Measurements from ENCODE around the gene NREP. TPM values are rescaled to one million over a fixed set of nuclear protein-coding genes. Genes with fewer than 3 reads are reported as not detected.

NREP gene
- total RNA-seq, 1 experiment from 2014 or later, result 2.3 TPM

DNA sequence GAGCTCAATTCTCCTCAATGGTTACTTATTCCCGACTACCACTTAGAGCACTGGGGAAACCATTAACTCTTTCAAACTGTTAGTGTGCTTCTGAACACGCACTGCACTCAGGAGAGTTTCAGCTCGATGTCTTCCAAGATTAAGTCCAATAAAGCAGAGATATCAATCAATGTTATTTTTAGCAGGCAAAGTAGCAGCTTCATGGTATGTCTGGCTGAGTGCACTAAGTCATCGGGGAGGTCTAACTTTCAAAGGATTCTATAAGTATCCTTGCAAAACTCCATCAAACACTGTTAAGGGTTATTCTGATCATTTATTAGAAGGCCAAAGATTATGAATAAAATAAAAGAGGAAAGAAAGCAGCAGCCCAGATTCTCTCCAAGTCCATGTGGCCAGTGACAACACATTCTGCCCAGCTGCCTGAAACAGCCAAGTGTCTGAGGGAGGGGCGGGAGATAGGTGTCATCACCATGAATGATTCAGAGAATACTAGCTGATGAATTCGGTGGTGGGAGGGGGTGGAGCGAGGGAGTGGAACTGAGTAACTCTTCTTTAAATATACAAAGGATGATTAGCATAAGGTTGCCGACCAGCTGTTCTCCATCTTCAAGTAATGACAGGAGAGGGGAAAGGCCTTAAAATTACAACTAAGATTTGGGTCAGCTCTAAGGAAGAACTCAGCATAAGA lies 21.3 kb downstream of the NREP start:
- Mint-ChIP-seq H3K4me1 (ENCODE audit: low read depth, unreplicated experiment) (no peaks in the 10 kb centered on the region), H3K27ac (ENCODE audit: unreplicated experiment) (no peak overlapping the region), H3K9me3 (ENCODE audit: unreplicated experiment) (no peaks in the 10 kb centered on the region)

DNA sequence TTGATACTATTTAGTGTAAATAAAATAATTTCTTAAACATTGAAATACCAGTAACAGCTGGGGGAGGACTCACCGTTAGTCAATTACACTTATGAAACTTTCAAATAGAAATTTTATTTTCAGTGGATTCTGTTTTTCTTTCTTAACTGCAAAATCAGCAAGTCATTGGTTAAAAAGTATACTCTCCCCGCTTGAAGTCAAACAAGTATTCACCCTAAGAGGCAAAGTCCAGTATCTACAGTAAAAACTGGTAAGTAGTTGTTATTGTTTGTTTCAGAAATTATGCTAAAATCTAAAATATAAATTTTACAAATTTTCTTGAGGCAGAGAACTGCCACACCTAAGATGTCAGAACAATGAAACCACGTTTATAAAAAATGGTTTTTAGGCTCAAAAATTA lies 22.4 kb downstream of the NREP start:
- BruUV-seq (replicated peaks), result no TSS peak
- CTCF ChIA-PET, result no interaction called here
- DNase-seq, result no peak
- Mint-ChIP-seq H3K4me1 (ENCODE audit: low read depth, unreplicated experiment) (no peaks in the 10 kb centered on the region), H3K9me3 (ENCODE audit: unreplicated experiment) (no peaks in the 10 kb centered on the region), H3K27ac (ENCODE audit: unreplicated experiment) (no peak overlapping the region), H3K4me3 (ENCODE audit: unreplicated experiment) (no peak overlapping the region), H3K27me3 (ENCODE audit: insufficient read depth, unreplicated experiment) (no peaks in the 10 kb centered on the region), H3K36me3 (ENCODE audit: insufficient read depth, unreplicated experiment) (no peaks in the 10 kb centered on the region)
- H3K36me3 ChIP-seq (ENCODE audit: control insufficient read depth, insufficient read depth, low read length), result no peaks in the 10 kb centered on the region
- TF ChIP-seq, protein P1, sequence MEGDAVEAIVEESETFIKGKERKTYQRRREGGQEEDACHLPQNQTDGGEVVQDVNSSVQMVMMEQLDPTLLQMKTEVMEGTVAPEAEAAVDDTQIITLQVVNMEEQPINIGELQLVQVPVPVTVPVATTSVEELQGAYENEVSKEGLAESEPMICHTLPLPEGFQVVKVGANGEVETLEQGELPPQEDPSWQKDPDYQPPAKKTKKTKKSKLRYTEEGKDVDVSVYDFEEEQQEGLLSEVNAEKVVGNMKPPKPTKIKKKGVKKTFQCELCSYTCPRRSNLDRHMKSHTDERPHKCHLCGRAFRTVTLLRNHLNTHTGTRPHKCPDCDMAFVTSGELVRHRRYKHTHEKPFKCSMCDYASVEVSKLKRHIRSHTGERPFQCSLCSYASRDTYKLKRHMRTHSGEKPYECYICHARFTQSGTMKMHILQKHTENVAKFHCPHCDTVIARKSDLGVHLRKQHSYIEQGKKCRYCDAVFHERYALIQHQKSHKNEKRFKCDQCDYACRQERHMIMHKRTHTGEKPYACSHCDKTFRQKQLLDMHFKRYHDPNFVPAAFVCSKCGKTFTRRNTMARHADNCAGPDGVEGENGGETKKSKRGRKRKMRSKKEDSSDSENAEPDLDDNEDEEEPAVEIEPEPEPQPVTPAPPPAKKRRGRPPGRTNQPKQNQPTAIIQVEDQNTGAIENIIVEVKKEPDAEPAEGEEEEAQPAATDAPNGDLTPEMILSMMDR (IDR thresholded peaks at IDR 0.05; ENCODE audit: insufficient read depth in 1 of 2, low read depth in 1 of 2, low read length in 1 of 2, severe bottlenecking in 1 of 2, unreplicated experiment in 1 of 2), result no peak
- no peaks in the 10 kb centered on the region for H3K9me3 ChIP-seq
- POLR2A ChIA-PET, result no interaction called here
- H3K27me3 ChIP-seq (replicated peaks; ENCODE audit: control insufficient read depth, insufficient read depth, low read length), result no peaks in the 10 kb centered on the region
- H3K4me3 ChIP-seq (ENCODE audit: low read depth, low read length), result no peak overlapping the region
- no peaks in the 10 kb centered on the region for H3K4me1 ChIP-seq
- intact Hi-C loops (cut with micrococcal nuclease; ENCODE audit: unreplicated experiment), result no loop called here

More for the DNA sequence above, 21.3 kb downstream of the NREP start:
- intact Hi-C loops (cut with micrococcal nuclease; ENCODE audit: unreplicated experiment), result no loop called here
- BruUV-seq (replicated peaks), result no TSS peak
- no peak overlapping the region for H3K4me3 Mint-ChIP-seq (ENCODE audit: unreplicated experiment)
- ChIA-PET CTCF (no interaction called here), POLR2A (no interaction called here)
- H3K27me3 Mint-ChIP-seq (ENCODE audit: insufficient read depth, unreplicated experiment), result no peaks in the 10 kb centered on the region
- no peak overlapping the region for H3K4me3 ChIP-seq (ENCODE audit: low read depth, low read length)
- no peak for DNase-seq
- H3K9me3 ChIP-seq, result no peaks in the 10 kb centered on the region
- TF ChIP-seq, protein P1 (IDR thresholded peaks at IDR 0.05; ENCODE audit: insufficient read depth in 1 of 2, low read depth in 1 of 2, low read length in 1 of 2, severe bottlenecking in 1 of 2, unreplicated experiment in 1 of 2), result no peak
- H3K36me3 ChIP-seq (ENCODE audit: control insufficient read depth, insufficient read depth, low read length), result no peaks in the 10 kb centered on the region
- no peaks in the 10 kb centered on the region for H3K36me3 Mint-ChIP-seq (ENCODE audit: insufficient read depth, unreplicated experiment)
- no peaks in the 10 kb centered on the region for H3K27me3 ChIP-seq (replicated peaks; ENCODE audit: control insufficient read depth, insufficient read depth, low read length)
- H3K4me1 ChIP-seq, result no peaks in the 10 kb centered on the region

DNA sequence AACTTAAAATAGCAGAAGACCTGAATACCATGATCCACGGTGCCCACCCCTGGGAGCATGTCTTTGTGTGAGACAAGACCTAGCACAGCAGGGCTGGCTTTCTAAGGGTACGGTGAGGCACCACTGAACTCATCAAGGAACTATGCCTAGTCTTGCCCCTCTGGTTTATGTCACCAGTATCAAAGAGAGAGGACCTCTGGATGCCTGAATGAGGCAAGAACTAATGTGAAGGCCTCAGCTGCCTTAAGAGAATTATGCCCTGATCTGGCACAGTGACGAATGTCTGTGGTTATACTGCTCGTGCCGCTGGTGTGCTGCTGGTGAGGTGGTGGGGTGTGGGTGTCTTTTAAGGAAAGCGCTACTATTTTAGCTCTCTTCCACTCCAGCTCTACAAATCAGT lies 23.0 kb downstream of the NREP start:
- H3K27me3 ChIP-seq (replicated peaks; ENCODE audit: control insufficient read depth, insufficient read depth, low read length), result no peaks in the 10 kb centered on the region
- Mint-ChIP-seq H3K4me3 (ENCODE audit: unreplicated experiment) (no peak overlapping the region), H3K9me3 (ENCODE audit: unreplicated experiment) (no peaks in the 10 kb centered on the region), H3K4me1 (ENCODE audit: low read depth, unreplicated experiment) (no peaks in the 10 kb centered on the region), H3K27me3 (ENCODE audit: insufficient read depth, unreplicated experiment) (no peaks in the 10 kb centered on the region), H3K27ac (ENCODE audit: unreplicated experiment) (no peak overlapping the region), H3K36me3 (ENCODE audit: insufficient read depth, unreplicated experiment) (no peaks in the 10 kb centered on the region)
- H3K36me3 ChIP-seq (ENCODE audit: control insufficient read depth, insufficient read depth, low read length), result no peaks in the 10 kb centered on the region
- ChIA-PET CTCF (no interaction called here), POLR2A (no interaction called here)
- no peak overlapping the region for H3K4me3 ChIP-seq (ENCODE audit: low read depth, low read length)
- H3K4me1 ChIP-seq, result no peaks in the 10 kb centered on the region
- no TSS peak for BruUV-seq (replicated peaks)
- no peak for DNase-seq
- no peaks in the 10 kb centered on the region for H3K9me3 ChIP-seq
- intact Hi-C loops (cut with micrococcal nuclease; ENCODE audit: unreplicated experiment), result no loop called here
- TF ChIP-seq, protein P1 (IDR thresholded peaks at IDR 0.05; ENCODE audit: insufficient read depth in 1 of 2, low read depth in 1 of 2, low read length in 1 of 2, severe bottlenecking in 1 of 2, unreplicated experiment in 1 of 2), result no peak

All from Caco-2 (cell line).